Muscle of leg (tissue), 11 donors: ENCODE data around the gene SLC28A1. TPM values are rescaled to one million over a fixed set of nuclear protein-coding genes. Genes with fewer than 3 reads are reported as not detected.
"Not testable (repeated sequence)": the region's sequence is repeated elsewhere in the genome, so short reads cannot be mapped to it uniquely, and the experiment has no call there.

Experiments used
- DNase-seq: peaks from one replicate; pipeline ENCODE4 v3.0.0; 2013
- H3K27ac ChIP-seq: one replicate; pipeline ENCODE4 v1.5.1; 2013; ENCODE audit warnings: mild to moderate bottlenecking, low read length, control low read depth
- H3K27me3 ChIP-seq: one replicate; pipeline ENCODE4 v1.6.1; 2013; ENCODE audit warnings: low read length; ENCODE audit not compliant: control insufficient read depth, insufficient read depth
- H3K36me3 ChIP-seq: one replicate; pipeline ENCODE4 v1.6.1; 2013; ENCODE audit warnings: low read length; ENCODE audit not compliant: control insufficient read depth, insufficient read depth
- H3K4me1 ChIP-seq: one replicate; pipeline ENCODE4 v1.6.1; 2013; ENCODE audit warnings: low read length; ENCODE audit not compliant: control insufficient read depth, insufficient read depth
- H3K4me3 ChIP-seq: one replicate; pipeline ENCODE4 v1.5.1; 2013; ENCODE audit warnings: low read length, control low read depth
- H3K9me3 ChIP-seq: replicated peaks from 2 replicates; pipeline ENCODE4 v1.6.1; 2013; ENCODE audit warnings: low read depth, low read length; ENCODE audit not compliant: control insufficient read depth
- WGBS: methylation state at CpG from one replicate; pipeline ENCODE4 v1.1.5; 2013; ENCODE audit warnings: missing lambda C conversion rate; ENCODE audit not compliant: insufficient coverage; 5-methylcytosine and 5-hydroxymethylcytosine counted together
- polyA plus RNA-seq, 8 donors: library from polyadenylated mRNA; unstranded; fragments of 120-200 nt; gene quantifications; one replicate each; pipeline versions ENCODE4 v1.2.1 to v1.2.3, GENCODE V29; 2013; ENCODE audit warnings: inconsistent platforms in 1 of 8, low replicate concordance in 1 of 8; ENCODE audit not compliant: insufficient read length in 8 of 8, insufficient read depth in 1 of 8
- total RNA-seq: library from RNA; stranded (reverse); fragments of 120-200 nt; gene quantifications from one replicate; pipeline ENCODE4 v1.2.4, GENCODE V29; 2013

SLC28A1 gene
- total and polyA plus RNA-seq, 9 donors, result 0.25 to 1.5 (median 0.36) TPM

GRCh38 chr15:84872009-84872910 lies 12.2 kb upstream of the SLC28A1 start:
- 94% methylated on average over 13 of the region's 17 CpGs for WGBS
- H3K9me3 ChIP-seq, result no peaks in the 10 kb centered on the region
- no peaks in the 10 kb centered on the region for H3K27me3 ChIP-seq
- H3K27ac ChIP-seq, result no peak overlapping the region
- no peak overlapping the region for H3K4me3 ChIP-seq
- no peaks in the 10 kb centered on the region for H3K4me1 ChIP-seq
- H3K36me3 ChIP-seq, result peaks cover 37% of the 10 kb centered on the region
- DNase-seq, result no peak

DNA sequence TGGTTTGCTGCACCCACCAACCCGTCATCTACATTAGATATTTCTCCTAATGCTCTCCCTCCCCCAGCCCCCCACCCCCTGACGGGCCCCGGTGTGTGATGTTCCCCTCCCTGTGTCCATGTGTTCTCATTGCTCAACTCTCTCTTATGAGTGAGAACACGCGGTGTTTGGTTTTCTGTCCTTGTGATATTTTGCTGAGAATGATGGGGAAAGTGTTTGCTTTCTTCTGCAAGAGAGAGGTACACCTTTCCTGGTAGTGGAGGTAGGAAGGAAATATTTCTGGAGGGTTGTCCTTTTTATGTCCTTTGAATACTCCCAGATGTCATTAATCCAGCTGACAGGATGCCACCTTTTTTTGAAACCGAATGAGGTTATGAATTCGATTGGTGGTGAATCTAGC lies 10.5 kb upstream of the SLC28A1 start:
- Histone ChIP-seq H3K4me1 (no peaks in the 10 kb centered on the region), H3K27me3 (no peaks in the 10 kb centered on the region), H3K4me3 (no peak overlapping the region), H3K36me3 (peaks cover 20% of the 10 kb centered on the region), H3K27ac (no peak overlapping the region), H3K9me3 (no peaks in the 10 kb centered on the region)
- no CpG with 5 or more reads among the region's 7 CpGs for WGBS
- no peak for DNase-seq

DNA sequence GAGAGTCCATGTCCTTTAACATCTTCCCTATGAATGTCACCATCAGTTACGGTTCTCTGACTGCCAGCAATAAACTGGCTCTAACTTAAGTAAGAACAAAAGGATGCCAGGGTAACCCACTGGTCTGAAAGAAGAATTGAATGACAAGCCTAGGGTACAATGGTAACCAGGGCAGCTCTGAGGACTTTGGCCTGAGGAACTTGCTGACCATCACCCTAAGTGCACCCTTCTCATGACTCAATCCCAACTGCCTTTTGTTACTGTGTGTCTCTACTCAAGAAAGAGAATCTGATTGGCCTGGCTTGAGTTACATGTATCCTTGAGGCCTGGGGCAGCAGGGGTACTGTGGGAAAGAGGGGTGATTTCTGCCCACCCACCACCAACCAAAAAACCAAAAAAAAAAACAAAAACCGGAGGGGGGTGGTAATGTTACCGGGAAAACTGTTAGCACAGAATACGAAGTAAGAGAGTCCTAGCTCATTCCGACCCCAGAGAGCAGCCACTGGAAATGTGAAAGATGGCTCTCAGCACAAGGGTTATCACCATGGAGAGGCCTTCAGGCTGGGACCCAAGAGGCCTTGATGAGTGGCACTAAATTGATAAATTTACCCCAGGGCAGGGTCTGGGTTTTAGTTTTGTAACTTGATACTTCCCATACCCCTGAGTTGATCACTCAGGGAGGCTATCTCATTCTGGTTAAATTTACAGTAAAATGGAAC lies 9.3 kb upstream of the SLC28A1 start:
- WGBS, result 75% methylated on average over 4 of the region's 5 CpGs
- Histone ChIP-seq H3K4me1 (no peaks in the 10 kb centered on the region), H3K9me3 (no peaks in the 10 kb centered on the region), H3K27me3 (no peaks in the 10 kb centered on the region), H3K27ac (no peak overlapping the region), H3K4me3 (no peak overlapping the region), H3K36me3 (peaks cover 9% of the 10 kb centered on the region)
- no peak for DNase-seq

DNA sequence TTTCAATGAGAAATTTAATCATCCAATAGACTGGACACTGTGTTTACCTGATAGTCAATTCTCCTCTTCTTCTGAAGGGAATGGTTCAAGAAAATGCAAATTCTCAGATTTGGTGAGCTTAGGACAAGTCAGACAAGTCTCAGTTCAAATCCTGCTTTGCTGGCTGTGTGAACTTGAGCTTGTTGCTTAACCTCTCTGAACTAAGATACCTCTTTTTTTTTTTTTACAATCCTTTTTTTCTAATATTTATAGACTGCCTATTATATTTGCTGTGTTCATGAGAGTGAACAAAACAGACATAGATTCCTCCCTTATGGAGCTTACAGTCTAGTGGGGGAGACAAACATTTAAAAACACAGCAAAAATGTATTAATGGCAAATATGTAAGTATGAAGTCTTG lies 8.2 kb upstream of the SLC28A1 start:
- Histone ChIP-seq H3K36me3 (peaks cover 5% of the 10 kb centered on the region), H3K27me3 (peaks cover 5% of the 10 kb centered on the region), H3K27ac (no peak overlapping the region), H3K4me3 (no peak overlapping the region), H3K4me1 (no peaks in the 10 kb centered on the region), H3K9me3 (no peaks in the 10 kb centered on the region)
- DNase-seq, result no peak

DNA sequence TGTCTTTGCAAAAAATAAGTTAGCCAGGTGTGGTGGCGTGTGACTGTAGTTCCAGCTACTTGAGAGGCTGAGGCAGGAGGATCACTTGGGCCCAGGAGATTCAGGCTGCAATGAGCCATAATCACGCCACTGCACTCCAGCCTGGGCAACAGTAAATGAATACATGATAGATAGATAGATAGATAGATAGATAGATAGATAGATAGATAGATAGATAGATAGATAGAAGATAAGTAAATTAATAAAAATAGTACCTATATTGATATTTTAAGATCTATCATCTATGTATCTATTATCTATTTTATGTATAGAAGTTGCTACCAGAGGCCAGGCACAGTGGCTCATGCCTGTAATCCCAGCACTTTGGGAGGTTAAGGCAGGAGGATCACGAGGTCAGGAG lies 6.8 kb upstream of the SLC28A1 start:
- not testable (repeated sequence) for H3K27me3 ChIP-seq, H3K4me1 ChIP-seq, H3K27ac ChIP-seq, H3K36me3 ChIP-seq, H3K9me3 ChIP-seq, DNase-seq, H3K4me3 ChIP-seq
- WGBS, result 100% methylated on average over 2 of the region's 3 CpGs

DNA sequence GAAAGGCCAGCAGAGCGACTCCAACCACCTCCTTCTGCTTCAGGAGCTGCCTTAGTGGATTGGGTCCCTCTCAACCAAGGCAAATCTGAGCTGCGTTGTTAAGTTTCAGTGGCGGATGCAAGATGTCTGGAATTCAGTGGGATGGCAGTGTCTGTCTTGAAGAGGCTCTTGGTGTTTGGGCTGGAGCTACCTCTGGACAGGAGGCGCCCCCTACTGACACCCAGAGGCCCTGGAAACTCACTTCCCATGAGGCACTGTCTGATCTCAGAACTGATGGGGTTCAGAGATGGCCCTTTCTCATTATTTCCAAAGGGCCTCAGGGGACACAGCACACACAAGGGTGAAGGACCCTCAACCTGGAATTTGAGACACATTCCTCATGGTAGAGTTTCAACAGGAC lies 6.0 kb upstream of the SLC28A1 start:
- H3K36me3 ChIP-seq, result no peaks in the 10 kb centered on the region
- H3K4me3 ChIP-seq, result no peak overlapping the region
- H3K4me1 ChIP-seq, result no peaks in the 10 kb centered on the region
- H3K27ac ChIP-seq, result no peak overlapping the region
- no CpG with 5 or more reads among the region's 4 CpGs for WGBS
- peak; percentile 66 for DNase-seq
- H3K27me3 ChIP-seq, result peaks cover 8% of the 10 kb centered on the region
- H3K9me3 ChIP-seq, result no peaks in the 10 kb centered on the region

- Histone ChIP-seq H3K4me1 (no peaks in the 10 kb centered on the region), H3K36me3 (no peaks in the 10 kb centered on the region), H3K4me3 (no peak overlapping the region), H3K9me3 (no peaks in the 10 kb centered on the region), H3K27me3 (peaks cover 8% of the 10 kb centered on the region), H3K27ac (no peak overlapping the region)
- 86% methylated on average over 7 of the region's 11 CpGs for WGBS
- DNase-seq, result no peak
Measured at GRCh38 chr15:84879088-84879780, 5.2 kb upstream of the SLC28A1 start.

- no peaks in the 10 kb centered on the region for H3K9me3 ChIP-seq
- H3K27me3 ChIP-seq, result peaks cover 8% of the 10 kb centered on the region
- H3K4me1 ChIP-seq, result no peaks in the 10 kb centered on the region
- no peak overlapping the region for H3K4me3 ChIP-seq
- no peak for DNase-seq
- H3K36me3 ChIP-seq, result no peaks in the 10 kb centered on the region
- 62% methylated on average over 2 of the region's 3 CpGs for WGBS
- H3K27ac ChIP-seq, result no peak overlapping the region
Measured at GRCh38 chr15:84880007-84880406, 4.5 kb upstream of the SLC28A1 start.

GRCh38 chr15:84880822-84881519 lies 3.5 kb upstream of the SLC28A1 start:
- H3K36me3 ChIP-seq, result no peaks in the 10 kb centered on the region

DNA sequence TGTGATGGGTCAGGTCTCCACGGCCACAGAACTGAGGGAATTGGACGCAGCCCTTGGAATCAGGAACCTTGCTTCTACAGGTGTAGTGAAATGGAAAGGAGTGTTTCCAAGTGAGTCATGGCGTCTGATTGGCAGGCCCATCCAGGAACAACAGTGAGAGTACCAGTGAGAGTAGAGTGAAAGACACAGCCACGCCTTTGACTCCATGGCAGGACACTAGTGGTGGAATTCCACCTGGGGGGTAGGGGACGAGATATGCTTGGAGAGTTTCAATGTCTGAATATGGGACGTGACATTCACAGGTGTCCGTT lies 3.0 kb upstream of the SLC28A1 start:
- DNase-seq, result no peak
- 78% methylated on average over 5 of the region's 7 CpGs for WGBS
- no peak overlapping the region for H3K27ac ChIP-seq
- H3K4me1 ChIP-seq, result no peaks in the 10 kb centered on the region
- no peaks in the 10 kb centered on the region for H3K9me3 ChIP-seq
- no peak overlapping the region for H3K4me3 ChIP-seq
- no peaks in the 10 kb centered on the region for H3K36me3 ChIP-seq
- peaks cover 8% of the 10 kb centered on the region for H3K27me3 ChIP-seq

More at GRCh38 chr15:84880822-84881519, 3.5 kb upstream of the SLC28A1 start:
- WGBS, result 83% methylated on average over 6 of the region's 8 CpGs
- Histone ChIP-seq H3K27ac (no peak overlapping the region), H3K27me3 (peaks cover 8% of the 10 kb centered on the region), H3K9me3 (no peaks in the 10 kb centered on the region), H3K4me3 (no peak overlapping the region), H3K4me1 (no peaks in the 10 kb centered on the region)
- DNase-seq, result no peak
